Spleen (tissue), 11 donors: ENCODE results near the gene LCN6. TPM values are rescaled to one million over a fixed set of nuclear protein-coding genes. Genes with fewer than 3 reads are reported as not detected.
A peak's percentile ranks its signal among the peaks of the same experiment; 100 is the strongest.

Experiments used
- DNase-seq: peaks from one replicate; pipeline ENCODE4 v3.0.0-alpha.2; 2020
- H3K27ac ChIP-seq, 8 donors: fragments of 200-600 bp; sonication (generic) in 7 of 8; 1 replicate in 4 of 8; 2 replicates in 4 of 8; pipeline versions ENCODE4 v1.5.0 to v1.8.0; 2016 to 2021; ENCODE audit warnings: inconsistent platforms in 4 of 8, mild to moderate bottlenecking in 4 of 8, moderate library complexity in 1 of 8
- H3K27me3 ChIP-seq, 7 donors: fragments of 200-600 bp; sonication (generic) in 6 of 7; replicated peaks in 1 of 7; 1 replicate in 4 of 7; 2 replicates in 3 of 7; pipeline versions ENCODE4 v1.5.0 to v1.8.0; 2016 to 2021; ENCODE audit warnings: inconsistent platforms in 3 of 7, mild to moderate bottlenecking in 1 of 7
- H3K36me3 ChIP-seq, 6 donors: fragments of 200-600 bp; sonication (generic) in 5 of 6; 1 replicate in 4 of 6; 2 replicates in 2 of 6; pipeline versions ENCODE4 v1.5.0 to v1.8.0; 2016 to 2021; ENCODE audit warnings: inconsistent platforms in 2 of 6
- H3K4me1 ChIP-seq, 6 donors: fragments of 200-600 bp; sonication (generic) in 5 of 6; 1 replicate in 3 of 6; 2 replicates in 3 of 6; pipeline versions ENCODE4 v1.5.0 to v1.8.0; 2016 to 2021; ENCODE audit warnings: inconsistent platforms in 3 of 6
- H3K4me3 ChIP-seq, 8 donors: fragments of 200-600 bp; sonication (generic) in 7 of 8; 1 replicate in 4 of 8; 2 replicates in 4 of 8; pipeline versions ENCODE4 v1.5.0 to v1.8.0; 2016 to 2021; ENCODE audit warnings: inconsistent platforms in 4 of 8, mild to moderate bottlenecking in 4 of 8, moderate library complexity in 2 of 8
- H3K9me3 ChIP-seq, 8 donors: fragments of 200-600 bp; sonication (generic) in 7 of 8; 1 replicate in 4 of 8; 2 replicates in 4 of 8; pipeline versions ENCODE4 v1.5.0 to v1.8.0; 2016 to 2021; ENCODE audit warnings: inconsistent platforms in 4 of 8
- CTCF ChIP-seq, 11 experiments: fragments of 200-600 bp in 7 of 11; fragments of 450-650 bp in 4 of 11; sonication (generic) in 4 of 11; IDR thresholded peaks in 8 of 11; conservative IDR thresholded peaks in 3 of 11; 1 replicate in 7 of 11; 2 replicates in 4 of 11; pipeline versions ENCODE4 v1.4.0 to v1.8.0; 2016 to 2021; ENCODE audit warnings: antibody characterized with exemption in 11 of 11, inconsistent platforms in 4 of 11, mild to moderate bottlenecking in 1 of 11
- POLR2A ChIP-seq, 3 donors: fragments of 450-650 bp; IDR thresholded peaks; one replicate each; pipeline ENCODE4 v1.5.1; 2017; ENCODE audit warnings: antibody characterized with exemption in 3 of 3, mild to moderate bottlenecking in 1 of 3
- POLR2AphosphoS5 ChIP-seq, 3 donors: sonication (generic); formaldehyde crosslinking; IDR thresholded peaks; one replicate each; pipeline ENCODE4 v1.5.1; 2017; ENCODE audit warnings: antibody characterized with exemption in 3 of 3
- WGBS, 5 donors: extraction: QIAGEN DNeasy Blood & Tissue Kit in 3 of 5; methylation state at CpG; one replicate each; pipeline versions ENCODE4 v1.1.5 to v1.1.7; 2013 to 2018; 5-methylcytosine and 5-hydroxymethylcytosine counted together
- intact Hi-C: fragments of 100-400 bp; cut with DNase I; formaldehyde crosslinking; loops from one replicate; pipeline ENCODE4 v1.15.0; 2023; ENCODE audit warnings: low total_unique reads
- polyA plus RNA-seq, 3 donors: library from polyadenylated mRNA; stranded (reverse); fragments of 200-250 nt; gene quantifications; one replicate each; pipeline ENCODE4 v1.2.1, GENCODE V29; 2013
- total RNA-seq, 7 donors: library from RNA; depleted of rRNA in 3 of 7; stranded (reverse); fragments of >200 nt in 3 of 7; fragmentation: NEBNext Ultra II Directional in 4 of 7; extraction: Animal tissue kit (Norgen Biotek cat#: 25700) in 4 of 7; gene quantifications; one replicate each; pipeline versions ENCODE4 v1.1.0 to v1.2.1, GENCODE V29; 2016 to 2021
- donor health status: healthy with polysubstance abuse.
- donor health status: DM: no; HTN: no; CAD: no; lungs with moderate emphysema.
- donor health status: DM: no; HTN: no; CAD: no.
- donor health status: Bipolar disorder and iron deficiency.
- donor health status: healthy.
- donor health status: DM: no; HTN: no; CAD: no.
- donor health status: DM: yes; HTN: yes; CAD: no.

The LCN6 gene
- total and polyA plus RNA-seq, 10 donors: 1.2 to 18.9 (median 4.4) TPM

- TF ChIP-seq POLR2AphosphoS5 (IDR thresholded peaks at IDR 0.05) (no peak), POLR2A (IDR thresholded peaks at IDR 0.05) (no peak), CTCF (IDR thresholded peaks at IDR 0.05 in 8 of 11, conservative IDR thresholded peaks at IDR 0.05 in 3 of 11) (no peak)
Observed at GRCh38 chr9:136753371-136754058, 5.2 kb upstream of the LCN6 start.

GRCh38 chr9:136751814-136752213 lies 3.5 kb upstream of the LCN6 start:
- DNase-seq: no peak
- TF ChIP-seq POLR2A (IDR thresholded peaks at IDR 0.05) (no peak), CTCF (IDR thresholded peaks at IDR 0.05 in 8 of 11, conservative IDR thresholded peaks at IDR 0.05 in 3 of 11) (no peak), POLR2AphosphoS5 (IDR thresholded peaks at IDR 0.05) (no peak)
- Histone ChIP-seq H3K27ac (no peak overlapping the region), H3K9me3 (peaks cover 0 to 45% (median 26%) of the 10 kb centered on the region in 8 donors), H3K27me3 (peaks cover 0 to 9% (median 0%) of the 10 kb centered on the region in 7 donors), H3K36me3 (no peaks in the 10 kb centered on the region), H3K4me3 (no peak overlapping the region), H3K4me1 (peaks cover 12 to 53% (median 21%) of the 10 kb centered on the region in 6 donors)
- intact Hi-C loops: no loop called here

More at GRCh38 chr9:136753371-136754058, 5.2 kb upstream of the LCN6 start:
- intact Hi-C loops: no loop called here
- no peaks in the 10 kb centered on the region for H3K36me3 ChIP-seq
- H3K27ac ChIP-seq: peak overlapping the region in 1 of 8 donors; percentile 42
- H3K4me1 ChIP-seq: peaks cover 12 to 55% (median 26%) of the 10 kb centered on the region in 6 donors
- 84 to 89% (median 85%) methylated on average over 8 to 31 of the region's 31 CpGs for WGBS, 5 donors
- H3K27me3 ChIP-seq: peaks cover 0 to 15% (median 0%) of the 10 kb centered on the region in 7 donors
- peaks cover 0 to 45% (median 26%) of the 10 kb centered on the region in 8 donors for H3K9me3 ChIP-seq
- H3K4me3 ChIP-seq: no peak overlapping the region
- DNase-seq: peak; percentile 52

GRCh38 chr9:136751244-136751643 lies 2.9 kb upstream of the LCN6 start:
- Histone ChIP-seq H3K36me3 (no peaks in the 10 kb centered on the region), H3K4me1 (peaks cover 12 to 59% (median 24%) of the 10 kb centered on the region in 6 donors), H3K4me3 (no peak overlapping the region), H3K27ac (no peak overlapping the region), H3K27me3 (peaks cover 0 to 9% (median 0%) of the 10 kb centered on the region in 7 donors), H3K9me3 (peaks cover 0 to 42% (median 25%) of the 10 kb centered on the region in 8 donors)
- intact Hi-C loops: no loop called here
- TF ChIP-seq POLR2AphosphoS5 (IDR thresholded peaks at IDR 0.05): no peak
- TF ChIP-seq CTCF (IDR thresholded peaks at IDR 0.05 in 8 of 11, conservative IDR thresholded peaks at IDR 0.05 in 3 of 11): no peak
- TF ChIP-seq POLR2A (IDR thresholded peaks at IDR 0.05): no peak
- DNase-seq: no peak
- WGBS, 5 donors: 62 to 91% (median 80%) methylated on average over 1 of the region's 1 CpG

DNA sequence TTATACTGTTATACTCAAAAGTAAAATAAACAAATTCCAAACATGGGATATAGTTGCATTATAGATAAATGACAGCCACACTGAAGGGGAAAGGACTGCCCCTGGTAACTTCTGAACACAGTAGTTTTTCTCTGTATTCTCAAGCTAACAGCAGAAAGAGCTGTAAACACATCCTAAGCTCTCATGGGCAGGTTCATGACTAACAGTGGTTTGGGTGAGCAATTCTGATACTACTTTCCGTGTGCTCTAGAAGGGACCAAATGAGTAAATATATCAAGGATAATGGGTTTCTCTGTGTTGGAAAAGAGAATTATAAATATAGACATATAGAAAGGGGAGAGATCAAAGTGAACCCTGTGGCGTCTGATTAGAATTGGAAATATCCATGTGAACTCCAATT lies 2.2 kb upstream of the LCN6 start:
- WGBS, 5 donors: 54 to 72% (median 62%) methylated on average over 2 of the region's 2 CpGs
- Histone ChIP-seq H3K27ac (peak overlapping the region in 2 of 8 donors; percentile 56 to 76), H3K4me1 (peaks cover 12 to 64% (median 24%) of the 10 kb centered on the region in 6 donors), H3K36me3 (no peaks in the 10 kb centered on the region), H3K4me3 (no peak overlapping the region), H3K9me3 (peaks cover 0 to 35% (median 24%) of the 10 kb centered on the region in 8 donors), H3K27me3 (peaks cover 0 to 9% (median 0%) of the 10 kb centered on the region in 7 donors)
- no peak for DNase-seq
- intact Hi-C loops: no loop called here
- TF ChIP-seq CTCF (IDR thresholded peaks at IDR 0.05 in 8 of 11, conservative IDR thresholded peaks at IDR 0.05 in 3 of 11) (no peak), POLR2A (IDR thresholded peaks at IDR 0.05) (no peak), POLR2AphosphoS5 (IDR thresholded peaks at IDR 0.05) (no peak)
